WTC11 (cell line): ENCODE data around the gene TANGO2. TPM values are rescaled to one million over a fixed set of nuclear protein-coding genes. Genes with fewer than 3 reads are reported as not detected.
A peak's percentile ranks its signal among the peaks of the same experiment; 100 is the strongest.

Experiments used
- ATAC-seq: fragments of 200-7000 bp; cut with Tn5 transposase; 2 replicates; pipeline ENCODE4 v1.10.0; 2021; ENCODE audit warnings: mild to moderate bottlenecking, moderate library complexity
- CTCF ChIA-PET: fragments of 300-600 bp; sonication (Branson Sonifier 250); formaldehyde crosslinking; loops from one replicate; lab custom pipeline; 2021; ENCODE audit warnings: antibody characterized with exemption; lab: Charles Lee
- POLR2A ChIA-PET: fragments of 350-600 bp; sonication (Branson Sonifier 250); formaldehyde crosslinking; loops from one replicate; lab custom pipeline; 2021; ENCODE audit warnings: antibody characterized with exemption; lab: Charles Lee
- DNase-seq: peaks from one replicate; pipeline ENCODE4 v3.0.0; 2021; ENCODE audit warnings: low spot score
- H3K27ac Mint-ChIP-seq: 2 replicates; pipeline ENCODE4 v1.8.0; 2021; ENCODE audit warnings: mixed read lengths
- H3K27me3 Mint-ChIP-seq: 2 replicates; pipeline ENCODE4 v1.8.0; 2021; ENCODE audit warnings: low read depth, mild to moderate bottlenecking, moderate library complexity, mixed read lengths
- H3K36me3 Mint-ChIP-seq: 2 replicates; pipeline ENCODE4 v1.8.0; 2021; ENCODE audit warnings: mixed read lengths
- H3K4me1 Mint-ChIP-seq: 2 replicates; pipeline ENCODE4 v1.8.0; 2022; ENCODE audit warnings: mixed read lengths
- H3K4me3 Mint-ChIP-seq: 2 replicates; pipeline ENCODE4 v1.8.0; 2021; ENCODE audit warnings: mild to moderate bottlenecking, moderate library complexity, mixed read lengths
- H3K9me3 Mint-ChIP-seq: 2 replicates; pipeline ENCODE4 v1.8.0; 2021; ENCODE audit warnings: mixed read lengths
- CREM ChIP-seq: sonication (generic); formaldehyde crosslinking; IDR thresholded peaks from 2 replicates; pipeline ENCODE4 v1.8.1; 2022; ENCODE audit warnings: mild to moderate bottlenecking, missing genetic modification reagents, moderate library complexity
- GABPB1 ChIP-seq: sonication (generic); formaldehyde crosslinking; IDR thresholded peaks from 2 replicates; pipeline ENCODE4 v1.8.1; 2023; ENCODE audit warnings: mild to moderate bottlenecking, missing genetic modification reagents
- MYBL2 ChIP-seq: sonication (generic); formaldehyde crosslinking; IDR thresholded peaks from 2 replicates; pipeline ENCODE4 v1.8.1; 2023; ENCODE audit warnings: mild to moderate bottlenecking, moderate library complexity, missing genetic modification reagents
- RORB ChIP-seq: fragments of 250-450 bp; sonication (Bioruptor Pico); IDR thresholded peaks from 2 replicates; pipeline ENCODE4 v1.9.0; 2021; ENCODE audit warnings: mild to moderate bottlenecking
- SMAD4 ChIP-seq: sonication (generic); formaldehyde crosslinking; IDR thresholded peaks from 2 replicates; pipeline ENCODE4 v1.8.0; 2022; ENCODE audit warnings: mild to moderate bottlenecking, missing genetic modification reagents
- ZNF263 ChIP-seq: sonication (generic); formaldehyde crosslinking; IDR thresholded peaks from 2 replicates; pipeline ENCODE4 v1.8.1; 2022; ENCODE audit warnings: low read depth, mild to moderate bottlenecking, moderate library complexity, missing genetic modification reagents
- ZNF317 ChIP-seq: sonication (generic); formaldehyde crosslinking; IDR thresholded peaks from 2 replicates; pipeline ENCODE4 v1.8.1; 2023; ENCODE audit warnings: low read depth, mild to moderate bottlenecking, moderate library complexity, missing genetic modification reagents, borderline replicate concordance
- ZNF416 ChIP-seq: fragments of 250-450 bp; sonication (Bioruptor Pico); IDR thresholded peaks from 2 replicates; pipeline ENCODE4 v1.9.0; 2021; ENCODE audit warnings: mild to moderate bottlenecking, inconsistent platforms
- ZNF423 ChIP-seq: fragments of 250-450 bp; sonication (Bioruptor Pico); IDR thresholded peaks from 2 replicates; pipeline ENCODE4 v2.1.2; 2022; ENCODE audit warnings: mild to moderate bottlenecking, moderate library complexity
- total RNA-seq: library from RNA; stranded (reverse); gene quantifications from 3 replicates; pipeline ENCODE4 v1.2.3, GENCODE V29; 2021
- TF ChIP-seq, protein P1 (sequence below): sonication (generic); formaldehyde crosslinking; IDR thresholded peaks from 2 replicates; pipeline ENCODE4 v1.8.1; 2022; ENCODE audit warnings: mild to moderate bottlenecking, missing genetic modification reagents, moderate library complexity, borderline replicate concordance
- TF ChIP-seq, protein P2 (sequence below): sonication (generic); formaldehyde crosslinking; IDR thresholded peaks from 2 replicates; pipeline ENCODE4 v1.8.0; 2023; ENCODE audit warnings: mild to moderate bottlenecking, missing genetic modification reagents
- TF ChIP-seq, protein P3 (sequence below): fragments of 250-450 bp; sonication (Bioruptor Pico); IDR thresholded peaks from 2 replicates; pipeline ENCODE4 v1.9.0; 2021; ENCODE audit warnings: mild to moderate bottlenecking, borderline replicate concordance
- TF ChIP-seq, protein P4 (sequence below): sonication (generic); formaldehyde crosslinking; IDR thresholded peaks from 2 replicates; pipeline ENCODE4 v1.8.0; 2022; ENCODE audit warnings: mild to moderate bottlenecking, missing genetic modification reagents
- TF ChIP-seq, protein P5 (sequence below): sonication (generic); formaldehyde crosslinking; IDR thresholded peaks from 2 replicates; pipeline ENCODE4 v1.8.0; 2022; ENCODE audit warnings: missing genetic modification reagents

Gene TANGO2
- total RNA-seq, 1 experiment from 2014 or later = 14.8 TPM

DNA sequence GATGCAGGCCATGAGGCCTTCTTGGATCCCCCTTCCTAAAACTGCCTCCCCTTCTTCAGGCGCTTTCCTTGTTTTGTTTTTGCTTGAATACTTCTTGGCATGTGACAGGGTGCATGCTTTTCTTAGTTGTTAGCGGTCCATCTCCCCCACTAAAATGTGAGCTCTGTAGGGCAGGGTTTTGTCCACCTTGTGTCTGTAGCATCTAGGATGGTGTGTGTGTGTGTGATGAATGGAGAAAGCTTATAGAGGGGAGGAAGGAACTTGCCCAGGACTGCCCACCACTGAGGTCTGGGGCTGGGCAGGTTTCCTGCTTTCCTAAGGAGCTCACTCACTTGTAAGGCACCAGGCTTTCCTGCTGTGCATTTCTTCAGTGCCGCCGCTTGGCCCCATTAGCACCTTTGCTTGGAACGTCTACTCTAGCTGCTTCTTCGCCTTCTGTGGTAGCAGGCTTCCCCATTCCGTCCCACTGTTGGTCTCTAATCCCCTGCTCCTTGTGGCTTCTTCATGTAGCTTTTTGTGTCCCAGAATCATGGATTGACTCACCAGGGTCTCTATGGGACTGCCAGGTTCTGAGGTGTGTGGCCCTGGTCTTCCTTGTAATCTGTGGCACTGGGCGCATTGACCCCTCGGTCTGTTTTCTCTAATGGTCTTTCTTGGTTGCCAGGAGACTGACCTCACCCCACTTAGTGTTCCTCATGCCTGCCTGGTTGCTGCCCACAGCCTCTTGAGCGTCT, 62.4 kb downstream of the TANGO2 start:
- Mint-ChIP-seq H3K9me3 (no peaks in the 10 kb centered on the region), H3K27ac (peak overlapping the region; percentile 95), H3K36me3 (peaks cover 30% of the 10 kb centered on the region), H3K27me3 (no peaks in the 10 kb centered on the region), H3K4me3 (peak overlapping the region; percentile 20; the same call in 1 of the 2 replicates), H3K4me1 (peaks cover 41% of the 10 kb centered on the region)
- POLR2A ChIA-PET = interaction anchor here (1.6 kb wide), 1 partner anchor 17 kb away, joined by 4 read pairs; no protein-coding TSS in a partner anchor
- CTCF ChIA-PET = interaction anchor here (0.7 to 1.0 kb wide), 2 partner anchors 27 to 34 kb away, joined by 3 to 5 read pairs; partner anchors contain the start of gene TRMT2A
- TF ChIP-seq, protein P1, sequence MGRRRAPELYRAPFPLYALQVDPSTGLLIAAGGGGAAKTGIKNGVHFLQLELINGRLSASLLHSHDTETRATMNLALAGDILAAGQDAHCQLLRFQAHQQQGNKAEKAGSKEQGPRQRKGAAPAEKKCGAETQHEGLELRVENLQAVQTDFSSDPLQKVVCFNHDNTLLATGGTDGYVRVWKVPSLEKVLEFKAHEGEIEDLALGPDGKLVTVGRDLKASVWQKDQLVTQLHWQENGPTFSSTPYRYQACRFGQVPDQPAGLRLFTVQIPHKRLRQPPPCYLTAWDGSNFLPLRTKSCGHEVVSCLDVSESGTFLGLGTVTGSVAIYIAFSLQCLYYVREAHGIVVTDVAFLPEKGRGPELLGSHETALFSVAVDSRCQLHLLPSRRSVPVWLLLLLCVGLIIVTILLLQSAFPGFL (CRISPR knock-in tag) = no peak
- TF ChIP-seq SMAD4 (no peak), GABPB1 (CRISPR knock-in tag) (no peak), ZNF423 (CRISPR knock-in tag) (no peak), CREM (no peak)
- TF ChIP-seq, protein P2, sequence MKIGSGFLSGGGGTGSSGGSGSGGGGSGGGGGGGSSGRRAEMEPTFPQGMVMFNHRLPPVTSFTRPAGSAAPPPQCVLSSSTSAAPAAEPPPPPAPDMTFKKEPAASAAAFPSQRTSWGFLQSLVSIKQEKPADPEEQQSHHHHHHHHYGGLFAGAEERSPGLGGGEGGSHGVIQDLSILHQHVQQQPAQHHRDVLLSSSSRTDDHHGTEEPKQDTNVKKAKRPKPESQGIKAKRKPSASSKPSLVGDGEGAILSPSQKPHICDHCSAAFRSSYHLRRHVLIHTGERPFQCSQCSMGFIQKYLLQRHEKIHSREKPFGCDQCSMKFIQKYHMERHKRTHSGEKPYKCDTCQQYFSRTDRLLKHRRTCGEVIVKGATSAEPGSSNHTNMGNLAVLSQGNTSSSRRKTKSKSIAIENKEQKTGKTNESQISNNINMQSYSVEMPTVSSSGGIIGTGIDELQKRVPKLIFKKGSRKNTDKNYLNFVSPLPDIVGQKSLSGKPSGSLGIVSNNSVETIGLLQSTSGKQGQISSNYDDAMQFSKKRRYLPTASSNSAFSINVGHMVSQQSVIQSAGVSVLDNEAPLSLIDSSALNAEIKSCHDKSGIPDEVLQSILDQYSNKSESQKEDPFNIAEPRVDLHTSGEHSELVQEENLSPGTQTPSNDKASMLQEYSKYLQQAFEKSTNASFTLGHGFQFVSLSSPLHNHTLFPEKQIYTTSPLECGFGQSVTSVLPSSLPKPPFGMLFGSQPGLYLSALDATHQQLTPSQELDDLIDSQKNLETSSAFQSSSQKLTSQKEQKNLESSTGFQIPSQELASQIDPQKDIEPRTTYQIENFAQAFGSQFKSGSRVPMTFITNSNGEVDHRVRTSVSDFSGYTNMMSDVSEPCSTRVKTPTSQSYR (CRISPR knock-in tag) = no peak
- TF ChIP-seq, protein P3, sequence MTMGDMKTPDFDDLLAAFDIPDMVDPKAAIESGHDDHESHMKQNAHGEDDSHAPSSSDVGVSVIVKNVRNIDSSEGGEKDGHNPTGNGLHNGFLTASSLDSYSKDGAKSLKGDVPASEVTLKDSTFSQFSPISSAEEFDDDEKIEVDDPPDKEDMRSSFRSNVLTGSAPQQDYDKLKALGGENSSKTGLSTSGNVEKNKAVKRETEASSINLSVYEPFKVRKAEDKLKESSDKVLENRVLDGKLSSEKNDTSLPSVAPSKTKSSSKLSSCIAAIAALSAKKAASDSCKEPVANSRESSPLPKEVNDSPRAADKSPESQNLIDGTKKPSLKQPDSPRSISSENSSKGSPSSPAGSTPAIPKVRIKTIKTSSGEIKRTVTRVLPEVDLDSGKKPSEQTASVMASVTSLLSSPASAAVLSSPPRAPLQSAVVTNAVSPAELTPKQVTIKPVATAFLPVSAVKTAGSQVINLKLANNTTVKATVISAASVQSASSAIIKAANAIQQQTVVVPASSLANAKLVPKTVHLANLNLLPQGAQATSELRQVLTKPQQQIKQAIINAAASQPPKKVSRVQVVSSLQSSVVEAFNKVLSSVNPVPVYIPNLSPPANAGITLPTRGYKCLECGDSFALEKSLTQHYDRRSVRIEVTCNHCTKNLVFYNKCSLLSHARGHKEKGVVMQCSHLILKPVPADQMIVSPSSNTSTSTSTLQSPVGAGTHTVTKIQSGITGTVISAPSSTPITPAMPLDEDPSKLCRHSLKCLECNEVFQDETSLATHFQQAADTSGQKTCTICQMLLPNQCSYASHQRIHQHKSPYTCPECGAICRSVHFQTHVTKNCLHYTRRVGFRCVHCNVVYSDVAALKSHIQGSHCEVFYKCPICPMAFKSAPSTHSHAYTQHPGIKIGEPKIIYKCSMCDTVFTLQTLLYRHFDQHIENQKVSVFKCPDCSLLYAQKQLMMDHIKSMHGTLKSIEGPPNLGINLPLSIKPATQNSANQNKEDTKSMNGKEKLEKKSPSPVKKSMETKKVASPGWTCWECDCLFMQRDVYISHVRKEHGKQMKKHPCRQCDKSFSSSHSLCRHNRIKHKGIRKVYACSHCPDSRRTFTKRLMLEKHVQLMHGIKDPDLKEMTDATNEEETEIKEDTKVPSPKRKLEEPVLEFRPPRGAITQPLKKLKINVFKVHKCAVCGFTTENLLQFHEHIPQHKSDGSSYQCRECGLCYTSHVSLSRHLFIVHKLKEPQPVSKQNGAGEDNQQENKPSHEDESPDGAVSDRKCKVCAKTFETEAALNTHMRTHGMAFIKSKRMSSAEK (CRISPR knock-in tag) = no peak
- TF ChIP-seq, protein P4, sequence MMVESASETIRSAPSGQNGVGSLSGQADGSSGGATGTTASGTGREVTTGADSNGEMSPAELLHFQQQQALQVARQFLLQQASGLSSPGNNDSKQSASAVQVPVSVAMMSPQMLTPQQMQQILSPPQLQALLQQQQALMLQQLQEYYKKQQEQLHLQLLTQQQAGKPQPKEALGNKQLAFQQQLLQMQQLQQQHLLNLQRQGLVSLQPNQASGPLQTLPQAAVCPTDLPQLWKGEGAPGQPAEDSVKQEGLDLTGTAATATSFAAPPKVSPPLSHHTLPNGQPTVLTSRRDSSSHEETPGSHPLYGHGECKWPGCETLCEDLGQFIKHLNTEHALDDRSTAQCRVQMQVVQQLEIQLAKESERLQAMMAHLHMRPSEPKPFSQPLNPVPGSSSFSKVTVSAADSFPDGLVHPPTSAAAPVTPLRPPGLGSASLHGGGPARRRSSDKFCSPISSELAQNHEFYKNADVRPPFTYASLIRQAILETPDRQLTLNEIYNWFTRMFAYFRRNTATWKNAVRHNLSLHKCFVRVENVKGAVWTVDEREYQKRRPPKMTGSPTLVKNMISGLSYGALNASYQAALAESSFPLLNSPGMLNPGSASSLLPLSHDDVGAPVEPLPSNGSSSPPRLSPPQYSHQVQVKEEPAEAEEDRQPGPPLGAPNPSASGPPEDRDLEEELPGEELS (CRISPR knock-in tag) = no peak
- DNase-seq = no peak
- ATAC-seq = no peak

DNA sequence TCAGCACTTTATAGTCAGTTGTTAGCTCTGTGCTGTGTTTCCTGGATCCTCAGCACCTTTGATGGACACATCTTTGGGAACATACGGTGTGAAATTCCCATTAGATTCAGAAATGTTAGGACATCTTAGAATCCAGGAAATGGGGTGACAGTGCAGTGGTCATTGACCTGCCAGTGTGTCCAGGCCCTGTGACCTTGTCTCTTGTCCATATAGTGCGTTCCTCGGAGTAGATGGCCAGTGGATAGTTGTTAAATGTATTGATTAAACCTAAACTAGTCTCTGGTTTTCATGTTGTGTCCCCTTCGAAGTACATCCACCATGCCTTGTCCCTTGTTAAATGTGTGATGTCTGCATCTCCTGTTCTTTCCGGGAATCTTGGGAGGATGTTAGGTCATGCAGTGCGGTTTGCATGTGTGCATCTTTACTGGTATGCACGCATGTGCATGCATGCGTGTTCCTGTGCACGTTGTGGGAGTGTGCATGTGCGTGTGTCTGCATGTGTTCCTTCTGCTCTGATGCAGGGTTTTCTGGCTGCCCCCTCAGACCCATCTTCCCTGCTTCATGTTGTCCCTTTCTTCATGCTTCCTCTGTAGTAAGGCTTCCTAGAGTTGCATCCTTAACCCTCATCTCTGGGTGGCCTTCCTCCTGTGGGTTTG, 63.1 kb downstream of the TANGO2 start:
- no peak for ATAC-seq
- CTCF ChIA-PET = interaction anchor here (0.6 to 1.4 kb wide), 9 partner anchors 9 to 125 kb away, joined by 3 to 5 read pairs (median 4); partner anchors contain the start of genes TANGO2 and TRMT2A

More for the DNA sequence above, 63.1 kb downstream of the TANGO2 start:
- Mint-ChIP-seq H3K27ac (peak overlapping the region; percentile 95), H3K36me3 (peaks cover 37% of the 10 kb centered on the region), H3K27me3 (no peaks in the 10 kb centered on the region), H3K4me3 (no peak overlapping the region), H3K9me3 (no peaks in the 10 kb centered on the region), H3K4me1 (peaks cover 41% of the 10 kb centered on the region)
- TF ChIP-seq MYBL2 (CRISPR knock-in tag) (no peak), ZNF416 (CRISPR knock-in tag) (no peak), ZNF317 (no peak), ZNF263 (CRISPR knock-in tag) (no peak), RORB (CRISPR knock-in tag) (no peak)
- TF ChIP-seq, protein P2 (CRISPR knock-in tag) = no peak
- TF ChIP-seq, protein P5, sequence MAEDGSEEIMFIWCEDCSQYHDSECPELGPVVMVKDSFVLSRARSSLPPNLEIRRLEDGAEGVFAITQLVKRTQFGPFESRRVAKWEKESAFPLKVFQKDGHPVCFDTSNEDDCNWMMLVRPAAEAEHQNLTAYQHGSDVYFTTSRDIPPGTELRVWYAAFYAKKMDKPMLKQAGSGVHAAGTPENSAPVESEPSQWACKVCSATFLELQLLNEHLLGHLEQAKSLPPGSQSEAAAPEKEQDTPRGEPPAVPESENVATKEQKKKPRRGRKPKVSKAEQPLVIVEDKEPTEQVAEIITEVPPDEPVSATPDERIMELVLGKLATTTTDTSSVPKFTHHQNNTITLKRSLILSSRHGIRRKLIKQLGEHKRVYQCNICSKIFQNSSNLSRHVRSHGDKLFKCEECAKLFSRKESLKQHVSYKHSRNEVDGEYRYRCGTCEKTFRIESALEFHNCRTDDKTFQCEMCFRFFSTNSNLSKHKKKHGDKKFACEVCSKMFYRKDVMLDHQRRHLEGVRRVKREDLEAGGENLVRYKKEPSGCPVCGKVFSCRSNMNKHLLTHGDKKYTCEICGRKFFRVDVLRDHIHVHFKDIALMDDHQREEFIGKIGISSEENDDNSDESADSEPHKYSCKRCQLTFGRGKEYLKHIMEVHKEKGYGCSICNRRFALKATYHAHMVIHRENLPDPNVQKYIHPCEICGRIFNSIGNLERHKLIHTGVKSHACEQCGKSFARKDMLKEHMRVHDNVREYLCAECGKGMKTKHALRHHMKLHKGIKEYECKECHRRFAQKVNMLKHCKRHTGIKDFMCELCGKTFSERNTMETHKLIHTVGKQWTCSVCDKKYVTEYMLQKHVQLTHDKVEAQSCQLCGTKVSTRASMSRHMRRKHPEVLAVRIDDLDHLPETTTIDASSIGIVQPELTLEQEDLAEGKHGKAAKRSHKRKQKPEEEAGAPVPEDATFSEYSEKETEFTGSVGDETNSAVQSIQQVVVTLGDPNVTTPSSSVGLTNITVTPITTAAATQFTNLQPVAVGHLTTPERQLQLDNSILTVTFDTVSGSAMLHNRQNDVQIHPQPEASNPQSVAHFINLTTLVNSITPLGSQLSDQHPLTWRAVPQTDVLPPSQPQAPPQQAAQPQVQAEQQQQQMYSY (CRISPR knock-in tag) = no peak
- POLR2A ChIA-PET = interaction anchor here (1.6 kb wide), 1 partner anchor 17 kb away, joined by 4 read pairs; no protein-coding TSS in a partner anchor
- no peak for DNase-seq
